CD1c-positive myeloid dendritic cell (primary cell): Measurements from ENCODE around the gene CNTNAP2.

ENCODE experiments used
- DNase-seq: peaks from one replicate; pipeline ENCODE4 v3.0.0-alpha.2; 2016; ENCODE audit errors: extremely low spot score

The CNTNAP2 gene

DNA sequence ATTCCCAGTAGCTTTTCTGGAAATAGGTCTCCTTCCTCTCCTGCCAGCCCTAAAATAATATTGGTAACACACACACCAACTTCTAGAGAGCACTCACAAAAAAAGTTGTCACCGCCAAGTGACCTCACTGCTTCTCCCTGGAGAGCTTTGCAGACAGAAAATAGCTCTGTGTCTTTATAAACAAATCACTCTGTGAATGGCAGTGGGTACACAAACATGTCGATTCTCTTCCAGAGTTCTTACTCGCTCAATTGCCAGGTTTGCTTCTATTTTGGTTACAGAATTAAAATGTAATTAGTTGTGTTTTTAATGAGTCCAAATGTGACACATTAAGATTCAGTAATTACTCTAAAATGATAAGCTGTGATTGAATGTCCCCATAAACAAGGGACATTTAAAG lies 1824.8 kb downstream of the CNTNAP2 start:
- no peak for DNase-seq

DNA sequence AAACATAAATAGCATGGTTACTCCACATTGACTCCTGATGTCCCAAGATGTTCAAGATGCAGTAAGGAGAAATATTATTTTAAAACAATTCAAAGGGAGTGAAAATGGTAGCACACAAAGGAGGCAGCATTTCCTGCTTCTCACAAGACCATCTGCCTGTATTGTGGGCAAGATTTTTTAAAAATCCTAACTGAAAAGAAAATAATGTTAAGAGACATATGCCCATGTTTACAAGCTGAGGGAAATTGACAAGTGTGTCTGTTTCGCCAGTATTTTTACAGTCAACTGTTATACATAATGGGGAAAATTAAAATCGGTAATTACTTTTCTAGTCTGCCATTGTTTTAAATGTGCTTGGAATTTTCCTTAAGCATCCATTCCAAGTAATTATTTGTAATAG lies 1827.7 kb downstream of the CNTNAP2 start:
- no peak for DNase-seq

GRCh38 chr7:147952918-147953317 lies 1836.3 kb downstream of the CNTNAP2 start:
- no peak for DNase-seq

- no peak for DNase-seq
Observed at GRCh38 chr7:147968046-147968610, 1851.5 kb downstream of the CNTNAP2 start.

- DNase-seq, result no peak
Observed at GRCh38 chr7:147971606-147972110, 1855.1 kb downstream of the CNTNAP2 start.

- DNase-seq, result no peak
Observed at GRCh38 chr7:147978201-147978600, 1861.6 kb downstream of the CNTNAP2 start.

- DNase-seq, result no peak
Observed at GRCh38 chr7:147978651-147979050, 1862.0 kb downstream of the CNTNAP2 start.

- no peak for DNase-seq
Observed at GRCh38 chr7:147980826-147981813, 1864.5 kb downstream of the CNTNAP2 start.

GRCh38 chr7:147982307-147982706 lies 1865.7 kb downstream of the CNTNAP2 start:
- DNase-seq, result no peak

- no peak for DNase-seq
Observed at GRCh38 chr7:147984265-147984664, 1867.7 kb downstream of the CNTNAP2 start.

DNA sequence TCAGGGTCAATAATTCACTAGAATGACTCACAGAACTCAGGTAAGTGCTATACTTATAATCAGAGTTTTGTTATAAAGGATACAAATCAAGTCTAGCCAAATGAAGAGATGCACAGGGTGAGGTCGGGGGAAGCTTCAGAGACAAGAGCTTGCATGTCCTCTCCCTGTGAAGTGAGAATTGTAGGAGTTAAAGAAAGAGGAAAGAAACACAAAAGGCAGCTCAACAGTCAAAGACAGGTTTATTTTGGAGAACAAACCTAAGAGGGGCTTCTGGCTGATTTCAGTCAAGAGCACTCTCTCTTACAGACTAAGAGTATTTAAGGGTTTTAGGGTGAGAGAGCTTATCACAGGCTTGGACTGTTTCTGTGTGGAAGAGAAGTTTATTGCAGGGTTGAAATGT lies 1873.5 kb downstream of the CNTNAP2 start:
- no peak for DNase-seq

- no peak for DNase-seq
Observed at GRCh38 chr7:147990942-147991341, 1874.3 kb downstream of the CNTNAP2 start.

DNA sequence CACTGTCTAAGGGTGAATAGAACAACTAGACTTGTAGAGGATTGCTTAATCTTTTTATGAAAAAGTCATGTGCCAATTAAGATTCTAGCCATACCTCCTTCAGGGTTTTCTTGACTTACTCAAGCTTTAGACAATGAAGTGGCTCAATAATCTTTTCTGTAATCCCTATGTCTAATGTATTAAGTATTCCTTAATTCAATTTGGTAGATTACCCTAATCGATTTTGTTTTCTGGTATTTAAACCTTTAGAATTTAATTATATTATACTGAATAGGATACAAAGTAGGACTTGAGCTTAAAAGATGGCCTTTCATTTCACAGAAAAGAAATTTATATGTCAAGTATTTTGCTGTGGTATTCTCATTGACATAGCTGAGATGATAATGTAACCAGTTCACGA lies 1876.1 kb downstream of the CNTNAP2 start:
- DNase-seq, result no peak

GRCh38 chr7:147997636-147998035 lies 1881.0 kb downstream of the CNTNAP2 start:
- no peak for DNase-seq

DNA sequence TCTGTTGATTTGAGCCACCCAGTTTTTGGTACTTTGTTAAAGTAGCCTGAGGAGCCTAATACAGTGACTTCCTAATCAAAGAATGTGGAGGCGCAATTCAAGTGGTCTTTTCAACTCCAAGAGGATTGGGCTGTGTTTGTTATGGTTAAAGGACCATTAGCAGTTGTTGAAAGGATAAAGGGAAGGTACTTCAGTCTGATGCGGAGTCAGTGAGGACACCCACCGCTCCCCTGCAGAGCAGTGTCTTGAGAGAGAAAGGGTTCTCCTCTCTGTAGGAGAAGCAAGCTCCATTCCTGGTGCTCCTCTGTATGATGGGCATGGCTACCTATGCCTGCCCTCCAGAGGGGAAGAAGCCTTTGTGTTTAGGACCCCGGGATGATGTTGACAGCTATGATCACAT lies 1883.4 kb downstream of the CNTNAP2 start:
- DNase-seq, result no peak

DNA sequence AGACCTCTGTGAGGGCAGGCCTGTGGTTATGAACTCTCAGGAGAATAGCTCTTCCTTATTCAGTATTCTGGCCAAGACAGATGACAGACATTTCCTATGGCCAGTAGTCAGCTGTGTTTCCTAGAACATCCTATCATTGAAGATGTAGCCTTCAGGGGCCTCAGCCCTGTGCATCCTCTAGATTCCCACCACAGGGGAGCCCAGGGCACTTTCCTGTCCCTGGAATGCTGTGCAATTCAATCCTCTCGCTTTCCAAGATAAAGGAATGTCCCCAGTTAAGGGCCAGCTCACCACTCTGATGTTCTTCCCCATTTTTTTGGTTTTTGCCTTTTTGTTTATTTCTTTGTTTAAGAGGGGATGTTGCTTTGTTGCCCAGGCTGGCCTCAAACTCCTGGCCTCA lies 1895.2 kb downstream of the CNTNAP2 start:
- no peak for DNase-seq

DNA sequence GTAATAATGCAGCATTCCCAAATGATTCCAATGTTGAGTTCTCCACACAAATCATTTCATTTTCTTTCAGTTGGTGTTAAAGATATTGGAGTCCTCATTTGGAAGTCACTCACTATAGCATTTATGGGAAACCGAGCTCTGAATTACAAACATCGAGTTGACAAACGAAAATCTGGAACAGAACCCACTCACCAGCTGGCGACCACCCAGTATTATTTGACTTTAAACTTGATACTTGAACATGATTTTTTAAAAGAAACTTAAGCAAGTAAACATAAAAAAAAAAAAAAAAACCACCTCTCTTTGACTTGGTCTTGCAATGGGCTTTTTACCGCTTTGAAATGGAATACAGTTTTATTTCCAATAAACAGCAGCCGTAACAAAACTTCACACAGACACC lies 1897.4 kb downstream of the CNTNAP2 start:
- no peak for DNase-seq

DNA sequence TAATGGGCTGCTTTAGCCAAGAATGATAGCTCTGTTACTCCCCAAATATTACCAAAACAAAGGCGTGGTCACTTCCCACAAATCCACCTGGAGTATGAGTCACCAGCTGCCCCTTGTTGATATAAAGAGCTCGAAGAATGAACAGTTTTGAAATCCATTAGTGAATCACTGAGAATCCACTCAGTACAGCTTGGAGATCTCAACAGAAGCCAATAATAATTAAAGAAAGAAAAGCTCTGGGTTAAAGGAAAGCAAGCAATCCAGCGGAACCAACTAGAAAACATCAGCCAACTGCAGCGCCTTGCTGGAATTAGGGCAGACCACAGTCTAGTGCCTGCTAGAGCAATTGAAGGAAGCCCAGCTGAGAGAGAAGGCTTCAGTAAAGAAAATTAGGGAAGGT lies 1897.9 kb downstream of the CNTNAP2 start:
- DNase-seq, result no peak

DNA sequence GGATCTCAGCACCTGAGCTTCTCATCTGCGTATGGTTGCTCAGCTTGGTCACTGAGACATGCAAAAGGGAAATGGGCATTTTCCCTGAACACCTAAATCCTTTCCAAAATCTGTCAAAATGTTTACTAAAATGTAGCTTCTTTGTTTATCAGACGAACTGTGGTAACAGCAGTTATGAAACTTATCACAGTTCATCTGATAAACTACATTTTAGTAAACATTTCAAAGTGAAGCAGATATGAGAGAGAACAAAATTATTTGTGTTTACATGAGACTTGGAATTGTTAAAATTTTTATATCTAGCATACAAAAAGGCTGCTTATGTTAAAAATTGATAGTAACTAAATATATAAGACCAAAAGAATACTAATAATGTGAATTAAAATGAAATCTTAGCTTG lies 1900.5 kb downstream of the CNTNAP2 start:
- DNase-seq, result no peak

- no peak for DNase-seq
Observed at GRCh38 chr7:148020679-148021078, 1904.1 kb downstream of the CNTNAP2 start.

DNA sequence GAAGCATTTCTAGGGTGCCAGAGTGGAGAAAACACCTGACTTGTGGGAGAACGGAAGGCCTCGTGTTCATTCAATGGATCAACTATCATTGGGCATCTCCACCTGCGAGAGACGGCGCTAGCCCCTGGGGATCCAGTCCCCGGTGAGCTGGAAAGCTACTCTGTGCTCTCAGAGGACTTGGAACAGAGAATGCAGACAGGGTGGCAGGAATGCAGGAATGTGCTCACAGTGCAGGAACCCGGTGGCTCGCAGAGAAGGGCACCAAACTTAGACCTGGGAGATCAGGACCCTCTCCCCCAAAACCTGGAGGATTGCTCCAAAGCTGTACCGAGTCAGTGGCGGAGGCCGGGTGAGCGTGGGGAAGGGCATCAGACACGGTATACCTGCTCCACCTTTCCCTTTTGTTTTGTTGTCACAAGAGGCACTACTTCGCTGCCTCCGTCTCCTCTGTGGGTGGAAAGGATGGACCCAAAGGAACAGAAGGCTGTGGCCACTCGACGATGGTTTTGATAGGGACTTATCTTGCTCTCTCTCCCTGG lies 1905.0 kb downstream of the CNTNAP2 start:
- no peak for DNase-seq

- no peak for DNase-seq
Observed at GRCh38 chr7:148022832-148023231, 1906.2 kb downstream of the CNTNAP2 start.

GRCh38 chr7:148026713-148027112 lies 1910.1 kb downstream of the CNTNAP2 start:
- DNase-seq, result no peak
